NCI-H2227 treated with DMSO at 0.1 percent for 48 hours (cell line): ENCODE measurements around the gene ZNF550.
"Not testable (repeated sequence)": the region's sequence is repeated elsewhere in the genome, so short reads cannot be mapped to it uniquely, and the experiment has no call there.

Experiments used
- DNase-seq: peaks from one replicate; lab custom pipeline; 2025; lab: John Stamatoyannopoulos, UW

Gene ZNF550

GRCh38 chr19:57527136-57527881 lies 32.4 kb downstream of the ZNF550 start, which contains the start of gene ZNF549:
Gene ZNF549 (plus strand): TSS chr19:57527356. CDS start chr19:57527574, 218 bp downstream.
- DNase-seq = peak; percentile 99

GRCh38 chr19:57518021-57518420 lies 41.6 kb downstream of the ZNF550 start:
- not testable (repeated sequence) for DNase-seq

GRCh38 chr19:57515255-57515654 lies 44.4 kb downstream of the ZNF550 start:
- no peak for DNase-seq

- DNase-seq = peak; percentile 9
These were observed 46.8 kb downstream of the ZNF550 start for GRCh38 chr19:57512845-57513244.

GRCh38 chr19:57511484-57511883 lies 48.2 kb downstream of the ZNF550 start:
- DNase-seq = no peak

GRCh38 chr19:57506163-57506562 lies 53.5 kb downstream of the ZNF550 start:
- DNase-seq = no peak

- DNase-seq = not testable (repeated sequence)
These were observed 59.3 kb downstream of the ZNF550 start for GRCh38 chr19:57500400-57500799.

- peak; percentile 96 for DNase-seq
These were observed 59.8 kb downstream of the ZNF550 start, which contains the start of gene ZNF773 for GRCh38 chr19:57499680-57500395. Gene ZNF773 (plus strand): TSS chr19:57499938. CDS start chr19:57500081, 143 bp downstream.

- DNase-seq = not testable (repeated sequence)
These were observed 60.4 kb downstream of the ZNF550 start for GRCh38 chr19:57499332-57499679.

GRCh38 chr19:57488299-57488644 lies 71.4 kb downstream of the ZNF550 start:
- not testable (repeated sequence) for DNase-seq

GRCh38 chr19:57487477-57488298 lies 72.0 kb downstream of the ZNF550 start, which contains the start of gene ZNF419:
Gene ZNF419 (plus strand): TSS chr19:57487750. CDS start chr19:57487951, 201 bp downstream.
- peak; percentile 94 for DNase-seq
